Fibroblast of the conjunctiva (primary cell): ENCODE measurements around the gene CCDC88A.
"Not testable (repeated sequence)": the region's sequence is repeated elsewhere in the genome, so short reads cannot be mapped to it uniquely, and the experiment has no call there.

Experiments
- DNase-seq: peaks from one replicate; pipeline ENCODE4 v3.0.0-alpha.2; 2010; ENCODE audit warnings: low read depth

CCDC88A gene, protein sequence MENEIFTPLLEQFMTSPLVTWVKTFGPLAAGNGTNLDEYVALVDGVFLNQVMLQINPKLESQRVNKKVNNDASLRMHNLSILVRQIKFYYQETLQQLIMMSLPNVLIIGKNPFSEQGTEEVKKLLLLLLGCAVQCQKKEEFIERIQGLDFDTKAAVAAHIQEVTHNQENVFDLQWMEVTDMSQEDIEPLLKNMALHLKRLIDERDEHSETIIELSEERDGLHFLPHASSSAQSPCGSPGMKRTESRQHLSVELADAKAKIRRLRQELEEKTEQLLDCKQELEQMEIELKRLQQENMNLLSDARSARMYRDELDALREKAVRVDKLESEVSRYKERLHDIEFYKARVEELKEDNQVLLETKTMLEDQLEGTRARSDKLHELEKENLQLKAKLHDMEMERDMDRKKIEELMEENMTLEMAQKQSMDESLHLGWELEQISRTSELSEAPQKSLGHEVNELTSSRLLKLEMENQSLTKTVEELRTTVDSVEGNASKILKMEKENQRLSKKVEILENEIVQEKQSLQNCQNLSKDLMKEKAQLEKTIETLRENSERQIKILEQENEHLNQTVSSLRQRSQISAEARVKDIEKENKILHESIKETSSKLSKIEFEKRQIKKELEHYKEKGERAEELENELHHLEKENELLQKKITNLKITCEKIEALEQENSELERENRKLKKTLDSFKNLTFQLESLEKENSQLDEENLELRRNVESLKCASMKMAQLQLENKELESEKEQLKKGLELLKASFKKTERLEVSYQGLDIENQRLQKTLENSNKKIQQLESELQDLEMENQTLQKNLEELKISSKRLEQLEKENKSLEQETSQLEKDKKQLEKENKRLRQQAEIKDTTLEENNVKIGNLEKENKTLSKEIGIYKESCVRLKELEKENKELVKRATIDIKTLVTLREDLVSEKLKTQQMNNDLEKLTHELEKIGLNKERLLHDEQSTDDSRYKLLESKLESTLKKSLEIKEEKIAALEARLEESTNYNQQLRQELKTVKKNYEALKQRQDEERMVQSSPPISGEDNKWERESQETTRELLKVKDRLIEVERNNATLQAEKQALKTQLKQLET (N-terminal part only)

DNA sequence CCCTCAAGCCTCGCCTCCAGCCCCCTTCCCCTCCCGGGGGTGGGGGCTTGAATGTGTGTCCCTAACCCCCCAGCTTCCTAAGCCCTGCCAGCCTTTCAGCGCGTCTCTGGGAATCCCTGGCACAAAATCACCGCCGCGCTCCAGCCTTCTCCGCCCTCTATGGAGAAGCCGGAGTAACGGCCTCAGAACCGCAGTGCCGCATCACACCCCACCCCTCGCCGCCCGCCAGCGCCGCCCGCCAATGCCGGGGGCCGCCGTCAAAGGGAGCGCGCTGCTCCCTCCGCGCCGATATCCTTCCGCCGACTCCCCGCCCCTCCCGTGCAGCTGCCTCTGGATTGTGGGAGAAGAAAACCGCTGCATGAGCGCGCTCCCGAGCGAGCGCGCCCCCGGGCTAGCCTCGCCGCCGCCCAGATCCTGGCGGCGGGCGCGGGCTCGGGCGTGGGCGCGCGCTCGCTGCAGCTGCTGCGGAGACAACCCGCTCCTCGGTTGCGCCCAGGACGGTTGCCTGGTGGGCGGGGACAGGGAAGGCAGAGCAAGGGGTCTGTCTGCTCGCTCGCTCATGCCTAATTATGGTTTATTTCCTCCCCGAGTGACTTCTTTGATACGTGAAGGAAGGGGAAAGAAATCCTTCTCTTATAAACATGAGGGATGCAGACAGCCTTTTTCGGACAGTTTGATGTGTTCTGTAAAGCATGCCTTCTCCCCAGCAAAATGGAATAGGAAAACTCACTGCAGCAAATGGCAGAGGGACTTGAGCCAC is at the start of gene CCDC88A:
Gene CCDC88A, minus strand, starts transcription at position 178 of the 760 bp plus-strand sequence. CDS start 777 bp downstream, outside the sequence.
- DNase-seq = peak; percentile 90

DNA sequence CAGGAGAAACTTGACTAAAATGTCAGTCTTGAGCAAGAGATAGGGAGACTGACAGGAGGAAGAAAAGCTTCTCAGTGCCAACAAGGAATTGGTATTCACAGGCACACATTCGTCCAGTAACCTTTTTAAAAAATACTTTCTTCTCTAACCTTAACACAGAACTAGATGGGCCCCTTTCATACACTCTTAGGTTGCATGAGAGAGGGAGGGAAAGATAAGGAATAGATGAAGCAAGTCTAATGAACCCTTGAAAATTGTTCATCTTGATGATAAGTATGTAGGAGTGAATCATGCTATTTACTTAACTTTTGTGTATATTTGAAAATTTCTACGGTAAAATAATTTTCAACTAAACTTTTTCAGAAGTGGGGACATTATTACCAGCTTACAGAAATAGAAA is 42.0 kb upstream of the CCDC88A start:
- no peak for DNase-seq

DNA sequence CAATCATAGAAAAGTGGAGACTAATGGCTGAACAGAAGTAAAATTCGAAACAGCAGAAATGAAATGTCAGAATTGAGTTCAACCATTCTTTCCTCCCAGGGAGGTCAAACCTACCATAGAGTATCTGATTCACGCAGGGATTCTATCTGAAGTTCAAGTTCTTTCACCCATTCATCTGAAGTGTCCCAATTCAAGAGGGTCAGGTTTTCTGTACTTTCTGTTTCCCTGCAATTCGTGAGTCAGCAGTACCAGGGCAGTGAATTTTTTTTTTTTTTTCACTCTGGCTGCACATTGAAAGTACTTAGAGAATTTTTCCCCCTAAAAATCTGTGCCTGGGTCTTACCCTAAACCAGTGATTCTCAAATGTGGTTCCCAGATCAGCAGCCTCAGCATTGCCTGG is 40.9 kb upstream of the CCDC88A start:
- DNase-seq = peak; percentile 1

DNA sequence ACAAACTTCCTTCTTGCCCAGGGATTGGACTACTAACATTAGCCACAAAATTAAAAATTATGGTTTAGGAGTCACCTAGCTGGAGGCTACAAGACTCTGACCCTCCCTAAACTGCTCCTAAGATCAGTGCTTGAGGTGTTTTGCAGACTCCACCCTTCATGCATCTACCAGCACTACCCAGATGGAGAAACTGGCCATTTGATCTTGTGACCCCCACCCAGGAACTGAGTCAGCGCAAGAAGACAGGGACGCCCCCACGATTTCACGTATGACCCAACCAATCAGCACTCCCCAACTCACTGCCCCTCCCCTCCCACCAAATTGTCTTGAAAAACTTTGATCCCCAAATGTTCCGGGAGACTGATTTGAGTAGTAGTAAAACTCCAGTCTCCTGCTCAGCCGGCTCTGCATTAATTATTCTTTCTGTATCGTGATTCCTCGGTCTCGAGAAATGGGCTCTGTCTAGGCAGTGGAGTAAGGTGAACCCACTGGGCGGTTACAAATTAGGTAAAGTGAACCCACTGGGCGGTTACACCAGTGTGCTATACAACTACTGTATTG is 40.1 kb upstream of the CCDC88A start:
- no peak for DNase-seq

DNA sequence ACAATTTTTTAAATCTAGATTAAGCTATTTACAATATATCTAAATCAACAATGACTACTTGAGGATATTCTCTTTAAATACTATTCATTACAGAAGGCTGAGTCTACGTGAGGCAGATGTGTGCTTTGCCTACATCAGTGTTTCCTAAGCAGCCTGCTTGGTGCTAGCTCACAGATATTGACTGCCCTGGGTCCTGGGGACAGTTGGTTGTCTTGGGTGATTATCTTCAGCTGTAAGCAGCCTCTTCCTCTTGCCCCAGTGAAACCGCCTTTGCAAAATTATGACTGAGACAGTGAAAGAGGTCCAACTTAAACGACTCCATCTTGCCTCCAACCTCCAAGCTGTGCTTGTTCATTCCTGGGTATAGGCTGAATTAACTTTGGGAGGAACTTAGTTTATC is 39.6 kb upstream of the CCDC88A start:
- no peak for DNase-seq

DNA sequence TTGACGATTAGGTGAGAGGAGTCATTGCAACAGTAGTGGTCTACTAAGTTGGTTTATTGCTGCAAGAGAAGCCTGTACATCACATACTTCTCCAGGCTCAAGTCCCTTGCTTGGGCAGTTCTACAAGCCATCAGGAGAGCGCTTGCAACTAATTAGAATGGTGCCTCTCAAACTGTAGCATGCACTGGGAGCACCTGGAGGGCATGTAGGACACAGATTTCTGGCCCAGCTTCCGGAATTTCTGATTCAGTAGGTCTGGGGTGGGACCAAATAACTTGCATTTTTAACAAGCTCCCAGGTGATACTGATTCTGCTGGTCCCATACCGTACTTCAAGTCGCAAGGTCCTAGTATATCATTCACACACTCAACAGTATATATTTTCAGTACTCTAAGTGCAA is 34.5 kb upstream of the CCDC88A start:
- DNase-seq = no peak

DNA sequence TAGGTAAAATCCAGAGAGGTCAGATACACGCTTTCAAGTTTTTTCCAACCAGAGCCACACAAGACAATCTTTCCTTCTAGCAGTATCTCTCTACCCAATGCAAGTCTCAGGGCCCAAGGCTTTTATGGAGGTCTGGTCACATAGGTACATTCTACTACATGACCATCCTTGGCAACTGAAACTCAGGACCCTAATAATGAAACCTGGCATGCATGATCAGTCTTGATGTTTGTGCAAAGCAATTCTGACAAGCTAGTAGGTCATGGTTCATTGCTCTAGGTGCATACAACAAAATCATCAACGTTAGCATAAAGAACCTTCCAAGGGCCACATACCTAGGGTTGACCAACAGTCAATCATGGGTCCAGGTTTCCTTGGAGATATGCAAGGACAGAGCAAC is 33.2 kb upstream of the CCDC88A start:
- no peak for DNase-seq

DNA sequence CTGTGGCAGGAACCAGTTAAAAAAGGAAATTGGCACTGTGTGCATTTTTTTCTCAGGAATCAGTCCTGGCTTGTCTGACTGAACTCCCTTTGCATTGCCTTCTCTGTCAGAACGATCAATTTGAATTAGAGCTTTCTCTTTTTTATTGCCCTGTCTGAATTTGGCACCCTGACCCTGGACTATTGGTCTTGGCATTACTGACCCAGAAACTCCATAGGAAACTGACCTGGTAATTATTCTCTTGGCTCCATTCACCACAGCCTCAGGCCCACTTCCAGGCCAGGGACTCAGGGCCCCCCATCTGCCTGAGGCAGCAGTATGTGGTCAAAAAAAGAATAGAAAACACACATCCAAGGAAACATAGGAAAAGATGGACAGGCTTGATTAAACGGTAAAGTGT is 32.0 kb upstream of the CCDC88A start:
- no peak for DNase-seq

DNA sequence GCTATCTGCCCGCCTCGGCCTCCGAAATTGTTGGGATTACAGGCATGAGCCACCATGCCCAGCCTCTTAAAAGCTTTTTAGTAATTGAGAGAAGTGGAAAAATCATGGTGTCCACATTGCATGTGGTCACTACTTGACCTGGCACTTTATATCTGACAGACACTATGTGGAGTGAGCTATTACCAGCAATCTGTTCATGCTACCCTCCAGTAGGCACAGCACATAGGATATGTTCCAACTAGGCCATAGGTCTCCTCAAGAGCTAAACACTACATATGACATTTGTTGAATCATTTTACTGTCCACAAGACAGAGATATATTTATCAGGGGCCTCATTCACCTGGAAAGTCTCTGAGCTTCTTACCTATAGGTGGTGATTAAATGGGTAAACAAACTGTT is 30.4 kb upstream of the CCDC88A start:
- DNase-seq = not testable (repeated sequence)

DNA sequence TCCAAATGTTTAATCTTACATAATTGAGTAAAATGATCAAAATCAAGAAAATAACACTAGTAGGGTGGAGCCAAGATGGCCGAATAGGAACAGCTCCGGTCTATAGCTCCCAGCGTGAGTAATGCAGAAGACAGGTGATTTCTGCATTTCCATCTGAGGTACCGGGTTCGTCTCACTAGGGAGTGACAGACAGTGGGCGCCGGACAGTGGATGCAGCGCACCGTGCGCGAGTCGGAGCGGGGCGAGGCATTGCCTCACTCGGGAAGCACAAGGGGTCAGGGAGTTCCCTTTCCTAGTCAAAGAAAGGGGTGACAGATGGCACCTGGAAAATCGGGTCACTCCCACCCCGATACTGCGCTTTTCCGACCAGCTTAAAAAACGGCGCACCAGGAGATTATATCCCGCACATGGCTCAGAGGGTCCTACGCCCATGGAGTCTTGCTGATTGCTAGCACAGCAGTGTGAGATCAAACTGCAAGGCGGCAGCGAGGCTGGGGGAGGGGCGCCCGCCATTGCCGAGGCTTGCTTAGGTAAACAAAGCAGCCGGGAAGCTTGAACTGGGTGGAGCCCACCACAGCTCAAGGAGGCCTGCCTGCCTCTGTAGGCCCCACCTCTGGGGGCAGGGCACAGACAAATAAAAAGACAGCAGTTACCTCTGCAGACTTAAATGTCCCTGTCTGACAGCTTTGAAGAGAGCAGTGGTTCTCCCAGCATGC is 22.5 kb upstream of the CCDC88A start:
- not testable (repeated sequence) for DNase-seq

DNA sequence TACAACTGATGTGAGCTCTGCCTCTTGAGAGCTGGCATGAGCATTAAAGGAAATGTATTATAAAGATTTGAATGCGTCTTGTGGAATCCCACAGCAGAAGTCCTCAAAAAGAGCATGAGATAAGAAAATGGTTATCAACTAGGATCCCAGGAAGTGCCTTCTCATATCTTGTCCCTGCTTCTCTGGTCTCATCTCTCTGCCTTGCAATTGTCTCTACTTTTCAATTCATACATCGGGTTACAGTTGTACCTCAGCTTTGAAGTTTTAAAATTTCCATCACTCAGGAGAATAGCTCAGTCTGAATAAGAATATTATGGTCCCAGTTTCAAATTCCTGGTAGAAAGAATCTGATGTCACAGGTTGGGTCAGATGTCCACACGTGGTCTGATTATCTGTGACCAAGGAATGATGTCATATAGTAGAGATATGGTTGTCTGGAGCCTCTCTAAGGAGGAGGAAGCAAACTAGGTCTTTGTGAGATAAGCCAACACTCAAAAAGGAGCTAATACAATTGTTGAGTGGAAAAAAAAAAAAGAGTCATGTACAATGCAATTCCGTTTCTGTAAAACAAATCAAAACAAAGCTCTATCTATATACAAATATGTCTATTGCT is 21.7 kb upstream of the CCDC88A start:
- DNase-seq = no peak

DNA sequence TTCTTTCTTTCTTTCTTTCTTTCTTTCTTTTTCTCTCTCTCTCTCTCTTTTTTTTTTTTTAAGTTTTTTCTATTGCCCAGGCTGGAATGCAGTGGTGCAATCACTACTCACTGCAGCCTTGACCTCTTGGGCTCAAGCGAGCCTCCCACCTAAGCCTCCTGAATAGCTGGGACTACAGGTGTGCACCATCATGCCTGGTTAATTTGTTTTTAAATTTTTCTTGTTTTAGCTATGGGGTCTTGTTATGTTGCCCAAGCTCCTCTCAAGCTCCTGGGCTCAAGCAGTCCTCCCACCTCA is 19.4 kb upstream of the CCDC88A start:
- no peak for DNase-seq

DNA sequence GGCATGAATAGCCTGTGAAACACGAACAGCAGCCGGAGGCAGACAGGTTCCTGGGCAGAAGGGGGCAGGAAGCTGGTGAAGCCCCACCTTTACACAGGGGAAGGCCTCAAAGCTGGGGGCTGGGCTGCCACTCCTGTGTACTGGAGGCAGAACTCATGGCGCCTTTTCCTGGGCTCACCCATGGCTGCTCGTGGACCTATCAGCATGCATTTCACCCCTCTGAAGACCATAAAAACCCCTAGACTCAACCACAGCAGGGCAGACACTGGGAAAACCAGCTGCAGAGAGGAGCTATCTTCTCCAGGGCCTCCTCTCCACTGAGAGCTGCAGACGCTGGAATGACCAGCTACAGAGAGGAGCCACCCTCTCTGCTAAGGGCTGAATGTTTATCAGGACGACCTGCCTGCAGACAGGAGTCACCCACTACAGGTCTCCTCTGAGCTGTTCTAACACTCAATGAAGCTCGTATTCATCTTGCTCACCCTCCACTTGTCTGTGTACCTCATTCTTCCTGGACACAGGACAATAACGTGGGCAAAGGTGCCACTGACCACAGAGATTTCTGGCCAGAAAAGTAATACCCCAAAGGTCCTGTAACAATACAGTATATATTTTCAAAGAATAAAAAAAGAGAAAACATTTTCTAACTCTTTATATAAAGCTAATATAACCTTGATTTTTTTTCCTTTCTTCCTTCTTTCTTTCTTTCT is 18.9 kb upstream of the CCDC88A start:
- DNase-seq = no peak

DNA sequence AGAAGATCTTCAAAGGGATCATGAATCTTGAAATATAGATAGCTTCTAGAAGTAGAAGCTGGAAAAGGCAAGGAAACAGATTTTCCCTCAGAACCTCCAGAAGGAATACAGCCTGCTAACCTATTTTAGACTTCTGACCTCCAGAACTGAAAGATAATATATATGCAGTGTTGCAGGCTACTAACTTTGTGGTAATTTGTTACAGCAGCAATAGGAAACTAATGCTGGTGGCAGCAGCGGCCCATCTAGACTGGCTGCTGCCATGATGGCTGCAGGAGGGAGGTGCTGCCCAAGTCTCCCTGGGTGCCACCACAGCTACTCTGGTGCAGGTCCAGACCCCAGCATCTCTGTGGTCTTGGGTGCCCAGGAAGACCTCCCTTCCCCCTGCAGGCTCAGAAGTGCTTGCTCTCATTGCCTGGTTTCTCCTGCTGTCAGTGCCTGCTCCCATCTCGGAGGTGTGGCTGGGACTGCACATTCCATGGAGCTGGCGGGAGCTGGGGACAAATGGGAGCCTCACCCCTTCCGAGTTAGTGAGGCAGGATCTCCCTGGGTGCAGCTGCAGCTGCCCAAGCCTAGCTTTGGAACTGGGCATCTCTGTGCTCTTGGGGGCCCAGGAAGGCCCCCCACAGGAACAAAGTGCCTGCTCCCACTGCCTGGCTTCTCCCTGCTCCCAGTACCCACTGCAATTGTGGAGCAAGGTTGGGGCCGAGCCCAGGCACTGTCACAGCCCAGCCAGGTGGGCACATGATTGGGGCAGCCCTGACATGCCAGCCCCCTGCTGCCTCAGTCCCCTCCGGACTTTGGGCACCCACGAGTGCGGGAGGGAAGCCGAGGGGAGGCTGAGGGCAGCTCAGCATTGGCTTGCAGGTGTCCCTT is 18.1 kb upstream of the CCDC88A start:
- DNase-seq = no peak

DNA sequence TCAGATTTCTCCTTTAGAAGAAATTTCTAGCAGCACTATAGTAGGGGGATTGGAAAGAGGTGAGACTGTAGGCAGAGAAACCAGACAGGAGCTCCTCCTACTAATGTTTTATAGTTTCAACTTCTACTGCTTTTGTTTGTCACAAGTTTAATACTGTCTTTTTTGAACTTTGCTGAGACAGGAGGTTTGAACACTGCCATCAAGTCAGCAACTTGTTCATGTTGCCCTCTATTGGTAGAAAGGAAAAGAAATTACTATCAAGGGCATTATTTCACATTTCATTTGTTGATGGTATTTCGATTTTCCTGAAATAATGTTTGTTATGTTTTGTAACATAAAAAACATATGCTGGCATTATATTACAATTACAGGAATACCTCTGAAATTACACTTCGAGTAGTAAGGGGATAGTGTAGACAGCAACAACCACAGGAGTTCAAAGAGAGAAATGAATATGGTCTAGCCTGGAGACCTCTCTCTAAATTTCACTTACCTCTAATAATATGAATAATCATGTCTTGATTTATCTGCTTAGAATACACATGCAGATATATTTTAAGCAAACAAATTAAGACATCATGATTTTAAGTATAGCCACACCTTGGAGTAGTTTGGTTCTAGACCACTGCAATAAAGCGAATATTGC is 12.4 kb upstream of the CCDC88A start:
- DNase-seq = peak; percentile 44

DNA sequence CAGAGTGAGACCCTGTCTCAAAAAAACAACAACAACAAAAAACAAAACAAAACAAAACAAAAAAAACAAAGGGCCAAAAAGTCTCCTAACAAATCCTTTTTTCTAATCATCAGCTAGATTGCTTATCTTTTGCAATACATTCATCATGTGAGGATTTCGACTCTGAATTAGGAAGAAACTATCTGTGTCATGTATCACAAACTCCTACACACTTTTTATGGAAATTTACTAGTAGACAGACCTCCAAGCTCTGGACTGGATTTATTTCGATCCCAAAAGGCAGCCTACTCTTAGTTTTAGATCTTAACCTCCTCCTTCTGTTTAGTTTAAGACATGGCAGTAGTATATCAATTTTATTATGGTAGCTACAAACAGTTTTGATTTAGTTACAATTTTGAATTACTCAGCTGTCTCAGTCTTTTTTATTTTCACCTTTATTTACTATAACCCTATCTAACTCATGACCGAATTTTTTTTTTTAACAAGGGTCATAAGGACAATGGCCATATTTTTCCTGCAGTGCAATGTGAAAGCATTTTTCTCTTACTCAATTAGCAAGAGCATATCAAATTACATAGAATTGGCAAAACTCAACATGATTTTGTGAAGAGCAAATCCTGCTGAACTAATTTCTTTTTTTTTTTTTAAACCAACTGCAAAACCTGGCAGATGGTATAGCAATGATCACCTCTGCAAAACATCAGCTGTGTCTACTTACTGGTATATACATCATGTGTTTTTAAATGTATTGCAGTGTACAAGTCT is 10.7 kb upstream of the CCDC88A start:
- DNase-seq = no peak

DNA sequence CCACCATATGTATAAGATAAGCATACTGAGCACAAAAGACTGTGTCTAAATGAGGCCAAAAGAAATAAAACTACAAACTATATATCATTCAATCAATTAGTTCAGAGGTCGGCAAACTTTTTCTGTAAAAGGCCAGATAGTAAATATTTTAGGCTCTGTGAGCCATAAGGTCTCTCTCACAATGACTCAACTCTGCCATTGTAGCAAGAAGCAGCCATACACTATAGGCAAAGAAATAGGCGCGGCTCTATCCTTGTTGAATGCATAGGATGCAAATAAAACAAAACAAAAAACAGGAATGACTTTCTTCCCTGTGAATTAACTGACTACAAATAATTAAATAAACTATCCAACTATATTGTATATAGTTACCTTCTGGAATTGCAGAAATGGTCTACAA is 8.6 kb upstream of the CCDC88A start:
- no peak for DNase-seq

DNA sequence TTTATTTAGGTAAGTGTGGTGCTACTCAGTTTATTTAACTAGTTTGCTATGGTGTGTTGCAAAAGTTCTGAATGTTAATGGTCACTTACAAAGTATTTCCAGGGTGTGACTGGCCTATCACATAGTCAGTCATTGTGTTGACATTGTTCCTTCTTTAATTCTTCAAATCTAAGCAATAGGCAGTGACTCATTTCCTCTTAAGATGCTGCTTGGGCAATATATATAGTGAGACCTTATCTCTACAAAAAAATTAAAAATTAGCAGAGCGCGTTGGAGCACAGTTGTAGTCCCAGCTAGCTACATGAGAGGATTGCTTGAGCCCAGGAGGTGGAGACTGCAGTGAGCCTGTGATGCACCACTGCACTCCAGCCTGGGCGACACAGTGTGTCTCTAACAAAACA is 5.8 kb upstream of the CCDC88A start:
- peak; percentile 53 for DNase-seq
